Stimulated activated CD4-positive, alpha-beta T cell treated with anti-CD3 and anti-CD28 coated beads, Interleukin-15, amount 100 ng/mL, for 1 hour (primary cell): Measurements from ENCODE around the gene PCGF2.

Source experiments
- DNase-seq, 2 donors: peaks; one replicate each; pipeline ENCODE4 v3.0.0-alpha.2; 2020; ENCODE audit warnings: low read depth in 1 of 2, low spot score in 1 of 2

PCGF2 gene

GRCh38 chr17:38704606-38705522 is 43.3 kb downstream of the PCGF2 start, which contains the start of gene MLLT6:
Gene MLLT6 (plus strand): TSS chr17:38705273. CDS start chr17:38705633, 360 bp downstream.
- peak; percentile 54 to 72 for DNase-seq

GRCh38 chr17:38703742-38704605 is 44.2 kb downstream of the PCGF2 start:
- DNase-seq: peak; percentile 48 to 80

GRCh38 chr17:38702916-38703741 is 45.0 kb downstream of the PCGF2 start:
- no peak for DNase-seq

GRCh38 chr17:38702166-38702915 is 45.8 kb downstream of the PCGF2 start:
- peak; percentile 62 to 74 for DNase-seq

- DNase-seq: peak; percentile 28 to 74
Measured at GRCh38 chr17:38701504-38702165, 46.5 kb downstream of the PCGF2 start.

GRCh38 chr17:38698760-38699159 is 49.4 kb downstream of the PCGF2 start:
- DNase-seq: no peak

- DNase-seq: no peak
Measured at GRCh38 chr17:38697061-38697820, 50.9 kb downstream of the PCGF2 start.

- no peak for DNase-seq
Measured at GRCh38 chr17:38693700-38694329, 54.3 kb downstream of the PCGF2 start.

GRCh38 chr17:38691154-38691553 is 57.0 kb downstream of the PCGF2 start:
- DNase-seq: no peak

- DNase-seq: no peak
Measured at GRCh38 chr17:38690386-38690785, 57.8 kb downstream of the PCGF2 start.

GRCh38 chr17:38687286-38687685 is 60.9 kb downstream of the PCGF2 start:
- DNase-seq: no peak

- no peak for DNase-seq
Measured at GRCh38 chr17:38685491-38685890, 62.6 kb downstream of the PCGF2 start.
